ENCODE data around the gene SNTG2.

DNA sequence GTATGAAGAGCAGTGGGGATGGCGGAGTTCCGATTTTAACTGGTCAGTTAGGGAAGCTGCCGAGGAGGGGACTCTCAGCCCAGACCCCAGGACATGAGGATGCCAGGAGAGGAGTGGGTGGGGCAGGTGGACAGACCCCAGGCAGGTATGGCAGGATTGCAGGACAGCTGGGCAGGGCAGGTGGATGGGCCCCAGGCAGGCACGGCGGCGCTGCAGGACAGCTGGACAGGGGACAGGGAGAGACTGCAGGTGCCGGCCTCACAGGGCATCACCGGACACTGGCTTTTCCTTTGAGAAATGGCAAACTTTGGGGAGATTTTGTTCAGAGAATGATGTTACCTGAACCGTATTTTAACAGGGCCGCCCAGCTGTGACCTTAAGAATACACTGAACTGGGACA is 127.7 kb downstream of the SNTG2 start:
- TF ChIP-seq CTCF (IDR thresholded peaks at IDR 0.05) (no peak), POLR2AphosphoS5 (IDR thresholded peaks at IDR 0.05; ENCODE audit: insufficient read depth in 1 of 2, low read depth in 1 of 2) (no peak)
